Fibroblast of skin of back (primary cell): ENCODE results near the gene CBX3.
"Not testable (repeated sequence)": the region's sequence is repeated elsewhere in the genome, so short reads cannot be mapped to it uniquely, and the experiment has no call there.

Source experiments
- DNase-seq: peaks from one replicate; pipeline ENCODE4 v3.0.0-alpha.2; 2013

Gene CBX3

DNA sequence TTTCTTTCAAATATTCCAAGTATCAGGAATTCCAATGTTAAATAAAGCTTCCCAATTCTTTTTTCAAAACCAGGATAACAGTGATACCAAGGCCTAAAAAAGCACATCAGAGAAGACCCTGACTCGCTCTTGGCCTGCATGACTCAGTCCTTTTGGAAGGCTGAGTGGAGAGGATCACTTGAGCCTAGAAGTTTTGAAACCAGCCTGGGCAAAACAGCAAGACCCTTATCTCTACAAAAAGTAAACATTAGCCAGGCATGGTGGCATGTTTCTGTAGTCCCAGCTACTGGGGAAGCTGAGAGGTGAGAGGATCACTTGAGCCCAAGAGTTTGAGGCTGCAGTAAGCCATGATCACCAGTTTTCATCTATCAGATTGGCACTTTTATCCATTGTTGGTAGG is 30.9 kb upstream of the CBX3 start:
- no peak for DNase-seq

DNA sequence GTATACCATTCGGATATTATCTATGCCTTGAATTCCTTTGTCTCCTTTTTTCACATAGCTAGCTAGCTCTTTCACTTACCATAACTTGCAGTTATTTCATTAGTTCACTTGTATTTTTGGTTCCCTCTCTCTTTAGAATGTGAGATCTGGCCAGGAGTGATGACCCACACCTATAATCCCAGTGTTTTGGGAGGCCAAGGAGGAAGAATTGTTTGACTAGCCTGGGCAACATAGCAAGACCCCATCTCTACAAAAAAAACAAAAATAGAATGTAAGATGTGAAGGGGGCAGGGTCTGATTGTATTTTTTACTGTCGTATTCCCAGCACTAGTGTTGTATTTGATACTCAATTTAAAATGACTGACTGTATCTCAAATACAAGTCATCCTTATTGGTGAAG is 29.9 kb upstream of the CBX3 start:
- DNase-seq, result no peak

DNA sequence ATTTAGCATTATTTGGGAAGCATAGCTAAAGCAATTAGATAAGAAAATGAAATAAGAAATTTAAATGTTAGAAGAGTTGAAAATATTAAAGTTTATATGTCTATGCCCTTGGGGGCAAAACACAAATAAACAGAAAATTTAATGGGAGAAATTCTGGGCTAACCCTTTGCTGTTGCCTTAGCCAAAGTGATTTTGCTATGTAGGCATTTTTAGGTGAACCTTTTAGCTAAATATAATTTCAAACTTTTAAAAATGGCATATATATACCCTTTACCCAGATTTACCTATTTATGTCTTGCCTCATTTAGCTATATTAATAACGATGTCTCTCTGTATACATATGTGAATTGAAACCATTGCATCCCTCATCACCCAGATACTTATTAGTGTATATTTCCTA is 29.5 kb upstream of the CBX3 start:
- no peak for DNase-seq

DNA sequence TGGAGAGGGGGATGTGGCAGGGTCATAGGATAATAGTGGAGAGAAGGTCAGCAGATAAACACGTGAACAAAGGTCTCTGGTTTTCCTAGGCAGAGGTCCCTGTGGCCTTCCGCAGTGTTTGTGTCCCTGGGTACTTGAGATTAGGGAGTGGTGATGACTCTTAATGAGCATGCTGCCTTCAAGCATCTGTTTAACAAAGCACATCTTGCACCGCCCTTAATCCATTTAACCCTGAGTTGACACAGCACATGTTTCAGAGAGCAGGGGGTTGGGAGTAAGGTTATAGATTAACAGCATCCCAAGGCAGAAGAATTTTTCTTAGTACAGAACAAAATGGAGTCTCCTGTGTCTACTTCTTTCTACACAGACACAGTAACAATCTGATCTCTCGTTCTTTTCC is 25.6 kb upstream of the CBX3 start:
- DNase-seq, result not testable (repeated sequence)

DNA sequence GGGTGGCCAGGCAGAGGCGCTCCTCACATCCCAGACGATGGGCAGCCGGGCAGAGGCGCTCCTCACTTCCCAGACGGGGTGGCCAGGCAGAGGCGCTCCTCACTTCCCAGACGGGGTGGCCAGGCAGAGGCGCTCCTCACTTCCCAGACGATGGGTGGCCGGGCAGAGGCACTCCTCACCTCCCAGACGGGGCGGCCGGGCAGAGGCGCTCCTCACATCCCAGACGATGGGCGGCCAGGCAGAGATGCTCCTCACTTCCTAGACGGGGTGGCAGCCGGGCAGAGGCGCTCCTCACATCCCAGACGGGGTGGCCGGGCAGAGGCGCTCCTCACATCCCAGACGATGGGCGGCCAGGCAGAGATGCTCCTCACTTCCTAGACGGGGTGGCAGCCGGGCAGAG is 24.8 kb upstream of the CBX3 start:
- not testable (repeated sequence) for DNase-seq

DNA sequence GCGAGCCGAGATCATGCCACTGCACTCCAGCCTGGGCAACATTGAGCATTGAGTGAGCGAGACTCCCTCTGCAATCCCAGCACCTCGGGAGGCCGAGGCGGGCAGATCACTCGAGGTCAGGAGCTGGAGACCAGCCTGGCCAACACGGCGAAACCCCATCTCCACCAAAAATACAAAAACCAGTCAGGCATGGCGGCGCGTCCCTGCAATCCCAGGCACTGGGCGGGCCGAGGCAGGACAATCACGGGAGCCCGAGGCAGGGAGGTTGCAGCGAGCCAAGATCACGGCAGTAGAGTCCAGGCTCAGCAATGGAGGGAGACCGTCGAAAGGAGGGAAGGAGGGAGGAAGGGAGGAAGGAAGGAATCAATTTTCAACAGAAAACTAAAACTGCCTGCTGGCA is 24.3 kb upstream of the CBX3 start:
- not testable (repeated sequence) for DNase-seq

DNA sequence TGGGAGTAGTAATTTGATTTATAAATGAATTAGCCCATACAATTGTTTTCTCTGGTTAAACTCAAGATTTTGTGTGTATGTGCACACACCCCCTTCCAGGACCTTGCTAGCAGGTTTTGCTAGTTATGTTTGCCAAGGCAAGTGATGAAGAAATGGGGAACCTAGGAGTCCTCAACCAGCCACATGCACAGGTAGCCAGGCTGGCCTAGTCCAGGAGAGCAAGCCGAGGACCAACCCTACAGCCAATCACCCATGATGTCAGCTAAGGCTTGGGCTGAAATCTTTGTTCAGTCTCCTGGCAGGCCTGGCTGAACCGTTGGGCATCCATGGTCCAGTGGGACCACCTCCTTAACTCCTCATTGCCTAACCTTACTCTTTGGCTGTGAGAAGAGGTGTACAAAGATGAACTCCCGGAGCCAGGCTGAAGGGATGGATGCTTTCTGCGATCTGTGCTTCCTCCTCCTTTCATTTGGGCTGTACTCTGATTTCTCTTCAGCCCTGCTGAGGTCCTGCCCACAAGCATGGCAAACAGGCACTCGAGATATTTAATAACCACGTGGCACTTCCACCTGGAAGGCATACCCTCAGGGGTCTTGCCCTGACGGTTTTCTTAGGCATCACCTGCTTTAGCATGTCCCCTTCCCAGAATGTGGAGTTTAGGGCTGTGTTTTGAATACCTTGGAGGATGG is 23.1 kb upstream of the CBX3 start:
- no peak for DNase-seq

DNA sequence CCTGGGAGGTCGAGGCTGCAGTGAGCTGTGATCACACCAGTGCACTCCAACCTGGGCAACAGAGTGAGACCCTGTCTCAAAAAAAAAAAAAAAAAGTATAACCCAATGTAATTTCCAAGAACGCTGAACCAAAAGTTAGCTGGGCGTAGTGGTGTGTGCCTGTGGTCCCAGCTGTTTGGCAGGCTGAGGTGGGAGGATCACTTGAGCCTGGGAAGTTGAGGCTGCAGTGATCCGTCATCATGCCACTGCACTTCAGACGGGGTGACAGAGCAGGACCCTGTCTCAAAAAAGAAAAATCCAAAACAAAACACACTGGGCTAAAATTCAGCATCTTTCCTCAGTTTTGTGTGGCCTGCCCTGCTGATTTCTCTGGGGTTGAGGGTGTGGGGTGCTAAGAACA is 22.1 kb upstream of the CBX3 start:
- no peak for DNase-seq

DNA sequence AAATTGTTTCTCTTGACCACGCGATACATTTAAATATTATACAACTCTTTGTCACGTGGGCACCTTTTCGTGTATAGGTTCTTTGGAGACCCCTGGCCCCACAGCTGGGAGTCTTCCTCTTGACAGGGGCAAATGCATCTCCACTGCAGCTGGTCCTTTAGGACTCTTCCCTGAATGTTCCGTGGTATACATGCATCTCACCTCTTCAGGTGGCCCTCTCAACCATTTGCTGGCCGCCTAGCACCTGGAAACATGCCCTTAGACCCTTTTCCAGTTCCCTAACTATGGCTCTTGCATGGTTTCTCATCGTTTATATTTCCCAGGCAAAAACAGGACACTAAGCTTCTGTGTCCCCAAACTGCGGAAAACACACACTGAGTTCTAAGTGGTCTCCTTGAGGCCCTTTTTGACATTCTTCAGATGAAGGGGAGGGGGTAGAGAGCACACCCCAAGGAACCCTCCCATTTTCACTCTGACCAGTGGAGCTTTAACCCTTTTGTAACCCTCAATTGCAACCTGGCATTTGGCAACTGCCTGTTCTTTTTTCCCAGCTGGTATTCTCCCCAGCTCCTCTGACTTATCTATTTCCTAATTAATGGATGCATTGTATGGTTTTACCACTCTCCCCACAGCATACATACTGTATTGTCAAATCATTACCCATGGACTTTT is 21.6 kb upstream of the CBX3 start:
- DNase-seq, result no peak

DNA sequence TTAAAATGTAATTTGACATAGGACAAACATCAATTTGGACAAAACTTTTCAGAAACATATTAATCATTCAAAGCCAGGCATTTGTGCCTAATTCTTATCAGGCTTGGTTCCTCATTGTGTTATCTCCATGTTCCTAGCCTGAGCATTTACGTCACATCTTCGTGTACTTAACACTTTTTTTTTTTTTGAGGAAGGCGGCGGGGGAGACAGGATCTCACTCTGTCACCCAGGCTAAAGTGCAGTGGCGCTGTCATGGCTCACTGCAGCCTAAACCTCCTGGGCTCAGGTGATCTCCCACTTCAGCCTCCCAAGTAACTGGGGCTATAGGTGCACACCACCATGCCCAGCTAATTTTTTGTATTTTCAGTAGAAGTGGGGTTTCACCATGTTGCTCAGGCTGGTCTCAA is 20.8 kb upstream of the CBX3 start:
- DNase-seq, result no peak

DNA sequence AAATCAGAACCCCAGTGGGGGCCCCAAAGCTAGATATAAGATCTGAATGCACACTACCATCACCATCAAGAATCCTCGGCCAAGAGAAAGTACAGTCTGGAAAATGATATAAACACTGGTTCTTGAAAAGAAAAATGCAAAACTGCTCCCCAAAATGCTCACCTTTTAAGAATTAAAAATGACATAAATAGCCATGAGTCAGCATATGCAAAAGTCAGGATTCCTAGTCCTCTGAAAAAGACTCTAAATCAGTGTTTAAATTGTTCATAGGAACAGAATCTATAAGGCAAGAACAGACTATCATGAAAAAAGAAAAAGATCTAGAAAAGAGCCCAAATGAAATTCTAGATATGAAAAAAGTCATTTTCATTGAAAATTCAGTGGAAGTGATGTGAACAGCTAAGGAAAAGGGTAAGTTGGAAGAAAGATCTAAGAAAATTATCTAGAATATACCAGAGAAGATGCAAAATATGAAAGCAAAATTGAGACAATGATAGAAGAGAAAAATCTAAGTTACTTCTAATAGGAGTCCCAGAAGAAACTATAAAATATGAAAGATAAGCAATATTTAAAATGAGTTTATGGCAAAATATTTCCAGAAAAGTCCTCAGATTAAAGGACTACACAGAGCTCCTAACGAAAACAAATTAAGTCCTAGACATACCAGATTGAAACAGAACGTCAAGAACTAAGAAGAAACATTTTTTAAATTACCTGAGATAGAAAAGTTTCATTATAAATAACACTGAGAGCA is 19.9 kb upstream of the CBX3 start:
- DNase-seq, result no peak

DNA sequence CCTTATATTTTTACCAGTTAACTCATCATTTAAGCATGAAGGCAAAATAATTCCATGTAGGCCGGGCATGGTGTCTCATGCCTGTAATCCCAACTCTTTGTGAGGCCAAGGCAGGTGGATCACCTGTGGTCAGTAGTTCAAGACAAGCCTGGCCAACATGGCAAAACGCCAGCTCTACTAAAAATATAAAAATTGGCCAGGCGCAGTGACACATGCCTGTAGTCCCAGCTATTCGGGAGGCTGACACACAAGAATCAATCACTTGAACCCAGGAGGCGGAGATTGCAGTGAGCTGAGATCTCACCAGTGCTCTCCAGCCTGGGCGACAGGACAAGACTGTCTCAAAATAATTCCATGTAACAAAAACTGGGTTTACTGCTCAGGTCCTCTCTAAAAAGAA is 19.3 kb upstream of the CBX3 start:
- no peak for DNase-seq

DNA sequence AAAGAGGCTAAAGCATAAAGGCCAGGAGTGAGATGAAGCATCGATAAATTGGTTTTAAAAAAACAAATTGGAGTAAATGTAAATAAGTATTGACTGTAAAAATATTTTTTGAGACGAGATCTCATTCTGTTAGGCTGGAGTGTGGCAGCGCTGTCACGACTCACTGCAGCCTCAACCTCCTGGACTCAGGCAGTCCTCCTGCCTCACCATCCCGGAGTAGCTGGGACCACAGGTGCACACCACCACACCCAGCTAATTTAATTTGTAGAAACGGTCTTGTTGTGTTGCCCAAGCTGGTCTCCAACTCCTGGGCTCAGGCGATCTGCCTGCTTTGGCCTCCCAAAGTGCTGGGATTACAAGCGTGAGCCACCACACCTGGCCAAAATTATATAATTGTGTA is 18.8 kb upstream of the CBX3 start:
- DNase-seq, result no peak

DNA sequence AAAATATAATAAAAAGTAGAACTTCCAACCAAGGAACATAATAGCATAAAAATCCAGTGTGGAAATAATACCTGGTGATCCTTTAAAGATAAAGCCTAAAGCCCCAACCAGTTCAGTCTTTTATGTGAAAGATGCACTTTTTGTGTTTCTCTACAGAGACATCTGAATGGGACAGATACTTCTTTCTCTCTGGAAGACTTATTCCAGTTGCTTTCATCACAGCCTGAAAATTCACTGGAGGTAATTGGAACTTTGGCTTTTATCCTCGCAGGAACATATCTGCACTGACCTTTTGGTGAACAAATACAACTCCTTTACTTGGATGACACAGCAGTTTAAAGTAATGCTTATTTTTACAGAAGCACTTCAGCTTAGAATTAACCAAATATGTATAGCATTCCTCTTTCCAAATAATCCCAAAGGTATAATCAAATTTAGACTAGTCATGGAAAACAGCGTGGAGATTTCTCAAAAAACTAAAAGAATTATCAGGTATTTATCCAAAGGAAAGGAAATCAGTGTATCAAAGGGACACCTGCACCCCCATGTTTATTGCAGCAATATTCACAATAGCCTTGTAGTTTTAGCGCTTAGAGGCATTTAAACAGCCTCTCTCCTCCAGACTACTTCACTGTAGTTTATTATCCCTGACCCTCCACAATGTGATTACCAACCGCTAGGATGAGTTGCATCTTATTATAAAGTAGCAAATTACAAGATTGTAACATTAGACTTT is 17.8 kb upstream of the CBX3 start:
- no peak for DNase-seq

DNA sequence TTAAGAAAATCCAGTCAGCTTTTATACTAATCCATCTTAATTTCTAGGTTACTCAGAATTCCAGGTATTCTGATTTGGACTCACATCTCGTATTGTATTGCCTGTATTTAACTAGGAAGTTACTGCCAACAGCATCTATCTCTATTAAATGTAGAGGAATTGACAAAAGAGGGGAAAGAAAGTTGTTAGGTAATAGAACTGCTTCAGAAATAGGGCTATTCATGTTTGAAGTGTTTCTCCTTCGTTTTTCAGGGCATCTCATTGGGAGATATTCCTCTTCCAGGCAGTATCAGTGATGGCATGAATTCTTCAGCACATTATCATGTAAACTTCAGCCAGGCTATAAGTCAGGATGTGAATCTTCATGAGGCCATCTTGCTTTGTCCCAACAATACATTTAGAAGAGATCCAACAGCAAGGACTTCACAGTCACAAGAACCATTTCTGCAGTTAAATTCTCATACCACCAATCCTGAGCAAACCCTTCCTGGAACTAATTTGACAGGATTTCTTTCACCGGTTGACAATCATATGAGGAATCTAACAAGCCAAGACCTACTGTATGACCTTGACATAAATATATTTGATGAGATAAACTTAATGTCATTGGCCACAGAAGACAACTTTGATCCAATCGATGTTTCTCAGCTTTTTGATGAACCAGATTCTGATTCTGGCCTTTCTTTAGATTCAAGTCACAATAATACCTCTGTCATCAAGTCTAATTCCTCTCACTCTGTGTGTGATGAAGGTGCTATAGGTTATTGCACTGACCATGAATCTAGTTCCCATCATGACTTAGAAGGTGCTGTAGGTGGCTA is 17.1 kb upstream of the CBX3 start:
- not testable (repeated sequence) for DNase-seq

DNA sequence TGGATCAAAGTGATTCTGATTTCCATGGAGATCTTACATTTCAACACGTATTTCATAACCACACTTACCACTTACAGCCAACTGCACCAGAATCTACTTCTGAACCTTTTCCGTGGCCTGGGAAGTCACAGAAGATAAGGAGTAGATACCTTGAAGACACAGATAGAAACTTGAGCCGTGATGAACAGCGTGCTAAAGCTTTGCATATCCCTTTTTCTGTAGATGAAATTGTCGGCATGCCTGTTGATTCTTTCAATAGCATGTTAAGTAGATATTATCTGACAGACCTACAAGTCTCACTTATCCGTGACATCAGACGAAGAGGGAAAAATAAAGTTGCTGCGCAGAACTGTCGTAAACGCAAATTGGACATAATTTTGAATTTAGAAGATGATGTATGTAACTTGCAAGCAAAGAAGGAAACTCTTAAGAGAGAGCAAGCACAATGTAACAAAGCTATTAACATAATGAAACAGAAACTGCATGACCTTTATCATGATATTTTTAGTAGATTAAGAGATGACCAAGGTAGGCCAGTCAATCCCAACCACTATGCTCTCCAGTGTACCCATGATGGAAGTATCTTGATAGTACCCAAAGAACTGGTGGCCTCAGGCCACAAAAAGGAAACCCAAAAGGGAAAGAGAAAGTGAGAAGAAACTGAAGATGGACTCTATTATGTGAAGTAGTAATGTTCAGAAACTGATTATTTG is 16.3 kb upstream of the CBX3 start:
- DNase-seq, result no peak

DNA sequence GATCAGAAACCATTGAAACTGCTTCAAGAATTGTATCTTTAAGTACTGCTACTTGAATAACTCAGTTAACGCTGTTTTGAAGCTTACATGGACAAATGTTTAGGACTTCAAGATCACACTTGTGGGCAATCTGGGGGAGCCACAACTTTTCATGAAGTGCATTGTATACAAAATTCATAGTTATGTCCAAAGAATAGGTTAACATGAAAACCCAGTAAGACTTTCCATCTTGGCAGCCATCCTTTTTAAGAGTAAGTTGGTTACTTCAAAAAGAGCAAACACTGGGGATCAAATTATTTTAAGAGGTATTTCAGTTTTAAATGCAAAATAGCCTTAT is 15.7 kb upstream of the CBX3 start:
- no peak for DNase-seq

DNA sequence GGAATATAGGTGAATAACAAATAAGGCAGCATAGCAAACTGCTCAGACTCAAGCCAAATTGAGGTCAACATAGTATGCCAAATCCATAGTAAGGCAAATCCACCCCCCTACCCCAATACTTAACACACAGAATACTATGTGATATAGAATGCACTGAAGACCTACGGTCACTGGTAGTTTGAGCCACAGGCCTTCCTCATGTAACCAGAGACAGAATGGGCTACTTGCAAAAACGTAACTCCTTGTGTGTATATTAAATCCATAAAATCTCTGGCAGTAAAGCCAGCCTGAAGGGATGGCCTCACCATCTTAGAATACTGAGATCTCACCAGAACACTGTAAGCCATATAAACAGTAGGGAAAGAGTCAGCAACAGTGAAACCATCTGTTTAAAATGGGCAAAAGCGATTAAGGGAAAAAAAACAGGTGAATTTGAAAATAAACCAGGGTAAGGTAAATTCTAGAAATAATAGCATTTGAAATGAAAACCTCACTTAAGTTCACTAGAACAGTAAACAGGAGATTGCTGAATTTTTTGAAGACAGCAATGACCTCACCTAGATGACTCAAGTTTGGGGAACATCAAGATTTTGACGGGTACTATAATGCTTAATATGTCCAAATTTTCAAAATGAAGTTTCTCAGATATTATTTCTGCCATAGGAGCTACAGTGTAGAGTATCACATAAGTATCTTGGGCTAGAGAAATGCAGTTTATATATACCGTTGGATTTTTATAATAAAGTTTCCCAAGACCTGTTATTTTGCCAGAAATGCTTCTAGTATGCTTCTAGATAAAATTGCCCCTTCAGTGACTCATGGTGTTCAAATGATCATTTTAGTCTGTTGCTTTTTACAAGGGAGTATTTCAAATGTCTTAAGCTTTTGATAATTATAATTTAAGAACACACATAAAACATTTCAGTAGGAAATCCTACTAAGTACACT is 14.9 kb upstream of the CBX3 start:
- no peak for DNase-seq

DNA sequence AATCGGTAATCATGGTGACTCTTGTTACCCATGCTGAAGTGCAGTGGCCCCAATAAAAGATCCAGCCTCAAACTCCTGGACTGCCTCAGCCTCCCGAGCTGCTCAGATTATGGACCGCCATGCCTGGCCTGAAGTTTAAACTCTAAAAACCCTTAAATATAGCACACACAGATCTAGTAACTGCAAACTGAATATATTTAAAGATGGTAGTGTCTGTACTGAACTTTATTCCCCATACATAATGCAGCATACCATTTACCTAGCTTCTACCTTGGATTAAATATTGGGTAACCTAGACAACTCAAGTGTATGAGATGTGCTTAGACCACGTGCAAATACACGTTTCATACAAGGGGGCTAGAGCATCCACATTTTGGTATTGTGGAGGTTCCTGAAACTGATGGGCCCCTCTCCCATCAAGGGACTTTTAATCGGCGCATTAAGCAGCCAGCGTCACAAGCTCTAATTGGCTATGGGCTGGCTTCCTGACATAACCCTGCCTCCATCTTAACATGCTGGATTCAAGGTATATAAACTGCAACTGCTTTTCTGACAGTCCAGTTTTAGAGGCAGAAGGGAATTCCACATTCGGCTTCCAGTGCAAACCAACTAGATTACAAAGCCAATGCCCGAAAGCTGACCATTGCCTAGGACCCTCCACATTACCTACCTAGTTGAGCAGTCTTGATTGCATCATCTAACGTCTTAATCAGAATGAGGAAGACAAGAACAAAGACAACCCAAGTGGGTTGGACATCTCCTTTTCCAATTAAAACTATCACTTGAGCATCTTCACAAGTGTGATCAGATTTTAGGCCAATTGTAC is 14.0 kb upstream of the CBX3 start:
- no peak for DNase-seq
